Psoas muscle (tissue), 8 donors: ENCODE results near the gene ETV6. TPM values are rescaled to one million over a fixed set of nuclear protein-coding genes. Genes with fewer than 3 reads are reported as not detected.
"Not testable (repeated sequence)": the region's sequence is repeated elsewhere in the genome, so short reads cannot be mapped to it uniquely, and the experiment has no call there.

Experiments
- ATAC-seq, 4 donors: fragments of 200-7000 bp; cut with Tn5 transposase; one replicate each; pipeline ENCODE4 v1.9.1; 2020; ENCODE audit warnings: moderate library complexity in 3 of 4, mild to moderate bottlenecking in 2 of 4
- DNase-seq, 2 donors: peaks; one replicate each; pipeline ENCODE4 v3.0.0-alpha.2; 2020
- H3K27ac ChIP-seq: fragments of 200-600 bp; one replicate; pipeline ENCODE4 v1.8.0; 2022
- H3K27me3 ChIP-seq, 3 donors: fragments of 200-600 bp in 1 of 3; one replicate each; pipeline versions ENCODE4 v1.6.1 to v1.8.0; 2013 to 2022; ENCODE audit warnings: low read length in 2 of 3, mild to moderate bottlenecking in 2 of 3, moderate library complexity in 1 of 3; ENCODE audit not compliant: insufficient read depth in 3 of 3
- H3K36me3 ChIP-seq, 2 donors: fragments of 200-600 bp in 1 of 2; one replicate each; pipeline versions ENCODE4 v1.6.1 to v1.8.0; 2013 to 2022; ENCODE audit warnings: low read depth in 1 of 2, mild to moderate bottlenecking in 1 of 2, moderate library complexity in 1 of 2; ENCODE audit not compliant: insufficient read depth in 1 of 2
- H3K4me1 ChIP-seq: fragments of 200-600 bp; one replicate; pipeline ENCODE4 v1.8.0; 2022
- H3K4me3 ChIP-seq: fragments of 200-600 bp; one replicate; pipeline ENCODE4 v1.8.0; 2022; ENCODE audit warnings: mild to moderate bottlenecking
- H3K9me3 ChIP-seq: fragments of 200-600 bp; one replicate; pipeline ENCODE4 v1.8.0; 2022
- CTCF ChIP-seq: fragments of 200-600 bp; IDR thresholded peaks from one replicate; pipeline ENCODE4 v1.8.0; 2022; ENCODE audit warnings: antibody characterized with exemption
- WGBS, 3 donors: extraction: QIAGEN DNeasy Blood & Tissue Kit; methylation state at CpG; one replicate each; pipeline versions ENCODE4 v1.1.6 to v1.1.7; 2013; 5-methylcytosine and 5-hydroxymethylcytosine counted together
- intact Hi-C, 2 donors: fragments of 100-400 bp; cut with DNase I; formaldehyde crosslinking; loops; one replicate each; pipeline versions ENCODE4 v1.11.0 to v1.14.2; 2022
- polyA plus RNA-seq, 3 donors: library from polyadenylated mRNA; stranded (reverse); fragments of 200-250 nt; gene quantifications; one replicate each; pipeline ENCODE4 v1.2.3, GENCODE V29; 2013
- total RNA-seq, 4 donors: library from RNA; stranded (reverse); fragmentation: NEBNext Ultra II Directional in 2 of 4; extraction: Animal tissue kit (Norgen Biotek cat#: 25700) in 2 of 4; gene quantifications; one replicate each; pipeline versions ENCODE4 v1.2.1 to v1.2.4, GENCODE V29; 2021 to 2023
- donor health status: healthy with polysubstance abuse.
- donor health status: DM: no; HTN: no; CAD: no; lungs with moderate emphysema.
- donor health status: Bipolar disorder and iron deficiency.
- donor health status: healthy.
- donor health status: DM: yes; HTN: yes; CAD: no.
- donor health status: DM: no; HTN: no; CAD: no.
- donor health status: DM: no; HTN: no; CAD: no.
- donor health status: DM: yes; HTN: yes; CAD: no.

ETV6 gene
- total and polyA plus RNA-seq, 7 donors: 2.8 to 22.9 (median 4.9) TPM

- H3K4me1 ChIP-seq: no peaks in the 10 kb centered on the region
- H3K4me3 ChIP-seq: no peak overlapping the region
- 76 to 85% (median 80%) methylated on average over 4 of the region's 4 CpGs for WGBS, 3 donors
- no peak for TF ChIP-seq CTCF
- no peaks in the 10 kb centered on the region for H3K36me3 ChIP-seq
- DNase-seq: no peak
- H3K27me3 ChIP-seq: no peaks in the 10 kb centered on the region
- no peak for ATAC-seq
- no peak overlapping the region for H3K27ac ChIP-seq
- intact Hi-C loops: loop anchor here in 1 of 2 donors (5.0 kb wide), 1 partner anchor 409 kb away; no protein-coding TSS in a partner anchor
- no peaks in the 10 kb centered on the region for H3K9me3 ChIP-seq
Measured at GRCh38 chr12:11623382-11623781, 26.1 kb upstream of the ETV6 start.

- ATAC-seq: no peak
- Histone ChIP-seq H3K36me3 (no peaks in the 10 kb centered on the region), H3K27me3 (no peaks in the 10 kb centered on the region), H3K4me1 (no peaks in the 10 kb centered on the region), H3K9me3 (no peaks in the 10 kb centered on the region), H3K4me3 (no peak overlapping the region), H3K27ac (no peak overlapping the region)
- TF ChIP-seq CTCF: no peak
- no peak for DNase-seq
- intact Hi-C loops: loop anchor here in 1 of 2 donors (5.0 kb wide), 1 partner anchor 408 kb away; no protein-coding TSS in a partner anchor
- 88 to 89% (median 88%) methylated on average over 1 of the region's 1 CpG for WGBS, 3 donors
Measured at GRCh38 chr12:11624116-11624515, 25.4 kb upstream of the ETV6 start.

- DNase-seq, H3K4me1 ChIP-seq, ATAC-seq, H3K27me3 ChIP-seq, H3K4me3 ChIP-seq, H3K9me3 ChIP-seq, H3K36me3 ChIP-seq, H3K27ac ChIP-seq, intact Hi-C loops: not testable (repeated sequence)
- 89 to 98% (median 92%) methylated on average over 6 of the region's 6 CpGs for WGBS, 3 donors
Measured at GRCh38 chr12:11627709-11628108, 21.8 kb upstream of the ETV6 start.

- WGBS, 3 donors: 79 to 80% (median 80%) methylated on average over 7 of the region's 7 CpGs
- Histone ChIP-seq H3K36me3 (no peaks in the 10 kb centered on the region), H3K27me3 (no peaks in the 10 kb centered on the region), H3K4me3 (no peak overlapping the region), H3K9me3 (no peaks in the 10 kb centered on the region), H3K27ac (no peak overlapping the region), H3K4me1 (no peaks in the 10 kb centered on the region)
- ATAC-seq (no peak), DNase-seq (no peak)
- intact Hi-C loops: no loop called here
- TF ChIP-seq CTCF: no peak
Measured at GRCh38 chr12:11628353-11628752, 21.1 kb upstream of the ETV6 start.

GRCh38 chr12:11630046-11630706 is 19.3 kb upstream of the ETV6 start:
- WGBS, 3 donors: 52 to 71% (median 55%) methylated on average over 5 of the region's 5 CpGs
- H3K27ac ChIP-seq: no peak overlapping the region
- ATAC-seq (no peak), DNase-seq (no peak)
- no peaks in the 10 kb centered on the region for H3K36me3 ChIP-seq
- H3K4me3 ChIP-seq: no peak overlapping the region
- TF ChIP-seq CTCF: no peak
- H3K27me3 ChIP-seq: no peaks in the 10 kb centered on the region
- no peaks in the 10 kb centered on the region for H3K4me1 ChIP-seq
- H3K9me3 ChIP-seq: no peaks in the 10 kb centered on the region
- intact Hi-C loops: no loop called here
